Neuronal stem cell (in vitro differentiated cells): ENCODE results near the gene UPK1B.

Experiments
- DNase-seq: peaks from one replicate; pipeline ENCODE4 v3.0.0-alpha.2; 2013; ENCODE audit warnings: low spot score
- H2AFZ ChIP-seq: one replicate; pipeline ENCODE4 v1.6.1; 2013; ENCODE audit warnings: mild to moderate bottlenecking, low read length, inconsistent platforms
- H2AK5ac ChIP-seq: 2 replicates; pipeline ENCODE4 v1.6.1; 2013; ENCODE audit warnings: low read depth, mild to moderate bottlenecking, inconsistent platforms, low read length, moderate library complexity, mixed read lengths
- H2BK120ac ChIP-seq: 2 replicates; pipeline ENCODE4 v1.6.1; 2013; ENCODE audit warnings: low read depth, mild to moderate bottlenecking, inconsistent platforms, low read length, moderate library complexity, mixed read lengths
- H2BK12ac ChIP-seq: one replicate; pipeline ENCODE4 v1.6.1; 2013; ENCODE audit warnings: low read length, inconsistent platforms
- H2BK15ac ChIP-seq: 2 replicates; pipeline ENCODE4 v1.6.1; 2013; ENCODE audit warnings: mild to moderate bottlenecking, low read length, inconsistent platforms, mixed read lengths
- H2BK5ac ChIP-seq: one replicate; pipeline ENCODE4 v1.6.1; 2013; ENCODE audit warnings: inconsistent platforms, mild to moderate bottlenecking, low read length, moderate library complexity
- H3K14ac ChIP-seq: one replicate; pipeline ENCODE4 v1.6.1; 2013; ENCODE audit warnings: low read length, inconsistent platforms
- H3K18ac ChIP-seq: 2 replicates; pipeline ENCODE4 v1.6.1; 2013; ENCODE audit warnings: low read length, inconsistent platforms
- H3K23ac ChIP-seq: 2 replicates; pipeline ENCODE4 v1.6.1; 2013; ENCODE audit warnings: low read depth, mild to moderate bottlenecking, mixed read lengths, low read length, inconsistent platforms; ENCODE audit not compliant: poor library complexity
- H3K27ac ChIP-seq: replicated peaks from 3 replicates; pipeline ENCODE4 v1.5.1; 2013; ENCODE audit warnings: low read length, inconsistent platforms
- H3K27me3 ChIP-seq, 3 experiments: 2 replicates each; pipeline ENCODE4 v1.6.1; 2013; ENCODE audit warnings: low read length in 3 of 3, mild to moderate bottlenecking in 2 of 3, inconsistent platforms in 1 of 3, low read depth in 1 of 3, mixed read lengths in 1 of 3, moderate library complexity in 1 of 3; ENCODE audit not compliant: control insufficient read depth in 3 of 3, insufficient read depth in 3 of 3
- H3K36me3 ChIP-seq, 2 donors: replicated peaks in 1 of 2; 2 replicates each; pipeline ENCODE4 v1.6.1; 2013; ENCODE audit warnings: low read length in 2 of 2; ENCODE audit not compliant: control insufficient read depth in 2 of 2, insufficient read depth in 2 of 2
- H3K4ac ChIP-seq: 2 replicates; pipeline ENCODE4 v1.6.1; 2013; ENCODE audit warnings: inconsistent platforms, mild to moderate bottlenecking, low read length, moderate library complexity
- H3K4me1 ChIP-seq, 2 donors: 1 replicate in 1 of 2; 2 replicates in 1 of 2; pipeline ENCODE4 v1.6.1; 2013; ENCODE audit warnings: low read length in 2 of 2, low read depth in 1 of 2; ENCODE audit not compliant: control insufficient read depth in 2 of 2, insufficient read depth in 1 of 2
- H3K4me2 ChIP-seq: one replicate; pipeline ENCODE4 v1.6.1; 2013; ENCODE audit warnings: mild to moderate bottlenecking, low read length, inconsistent platforms; ENCODE audit not compliant: insufficient read depth, poor library complexity, severe bottlenecking
- H3K4me3 ChIP-seq, 2 donors: 2 replicates each; pipeline ENCODE4 v1.5.1; 2013; ENCODE audit warnings: low read length in 2 of 2, mild to moderate bottlenecking in 2 of 2, inconsistent platforms in 1 of 2, moderate library complexity in 1 of 2
- H3K79me1 ChIP-seq: one replicate; pipeline ENCODE4 v1.6.1; 2013; ENCODE audit warnings: low read depth, mild to moderate bottlenecking, inconsistent platforms, low read length, moderate library complexity
- H3K9ac ChIP-seq: one replicate; pipeline ENCODE4 v1.6.1; 2013; ENCODE audit warnings: mild to moderate bottlenecking, low read depth, low read length, inconsistent platforms; ENCODE audit not compliant: poor library complexity
- H3K9me3 ChIP-seq, 2 donors: replicated peaks in 1 of 2; 2 replicates each; pipeline versions ENCODE3 to v1.6.1; 2013; ENCODE audit warnings: low read length in 2 of 2, mild to moderate bottlenecking in 2 of 2, inconsistent platforms in 1 of 2, low read depth in 1 of 2, mixed read lengths in 1 of 2, moderate library complexity in 1 of 2; ENCODE audit not compliant: control insufficient read depth in 2 of 2, insufficient read depth in 1 of 2
- H4K8ac ChIP-seq: one replicate; pipeline ENCODE4 v1.6.1; 2013; ENCODE audit warnings: low read depth, mild to moderate bottlenecking, inconsistent platforms, low read length, moderate library complexity
- H4K91ac ChIP-seq: one replicate; pipeline ENCODE4 v1.6.1; 2013; ENCODE audit warnings: low read length, low read depth, mild to moderate bottlenecking, inconsistent platforms; ENCODE audit not compliant: poor library complexity
- WGBS, 2 donors: extraction: QIAGEN DNeasy Blood & Tissue Kit; methylation state at CpG; one replicate each; pipeline ENCODE4 v1.1.7; 2013; ENCODE audit warnings: missing lambda C conversion rate in 2 of 2, mixed read lengths in 1 of 2; ENCODE audit not compliant: insufficient read length in 2 of 2, insufficient replicate concordance in 1 of 2; ENCODE audit errors: extremely low coverage in 2 of 2; 5-methylcytosine and 5-hydroxymethylcytosine counted together

UPK1B gene

GRCh38 chr3:119145500-119146167 is 27.8 kb upstream of the UPK1B start, which contains the start of gene TEX55:
TEX55 (plus strand) TSS chr3:119146165; CDS start chr3:119146190, 25 bp downstream.
- Histone ChIP-seq H2BK12ac (no peak within 1 kb of the TSS), H3K36me3 (no peaks in the 10 kb centered on the region), H3K27ac (no peak within 1 kb of the TSS), H3K9ac (no peak within 1 kb of the TSS), H2BK5ac (no peak within 1 kb of the TSS), H4K8ac (no peak within 1 kb of the TSS), H2AK5ac (no peak within 1 kb of the TSS), H3K4ac (no peak within 1 kb of the TSS), H2BK120ac (no peak within 1 kb of the TSS), H3K23ac (no peak within 1 kb of the TSS), H4K91ac (peak within 1 kb of the TSS; percentile 57), H3K4me3 (no peak within 1 kb of the TSS), H3K18ac (no peak within 1 kb of the TSS), H3K4me1 (no peaks in the 10 kb centered on the region), H3K4me2 (no peak within 1 kb of the TSS), H3K79me1 (no peaks in the 10 kb centered on the region), H3K27me3 (no peaks in the 10 kb centered on the region), H2BK15ac (no peak within 1 kb of the TSS), H3K14ac (no peak within 1 kb of the TSS), H2AFZ (peak within 1 kb of the TSS; percentile 39), H3K9me3 (peaks cover 0 to 3% of the 10 kb centered on the region in 2 donors)
- no peak for DNase-seq
- no CpG with 5 or more reads among the region's 23 CpGs for WGBS, 2 donors

GRCh38 chr3:119146578-119147375 is 26.6 kb upstream of the UPK1B start:
- H3K23ac ChIP-seq = no peak overlapping the region
- no peak overlapping the region for H2AK5ac ChIP-seq
- no peak overlapping the region for H3K4me2 ChIP-seq
- H3K9me3 ChIP-seq = peaks cover 0 to 3% of the 10 kb centered on the region in 2 donors
- no peak overlapping the region for H4K8ac ChIP-seq
- H3K27me3 ChIP-seq = no peaks in the 10 kb centered on the region
- H3K4me3 ChIP-seq = no peak overlapping the region
- no peak overlapping the region for H3K18ac ChIP-seq
- no peak overlapping the region for H2BK120ac ChIP-seq
- H3K36me3 ChIP-seq = no peaks in the 10 kb centered on the region
- H4K91ac ChIP-seq = no peak overlapping the region
- WGBS, 2 donors = no CpG with 5 or more reads among the region's 15 CpGs
- no peaks in the 10 kb centered on the region for H3K79me1 ChIP-seq
- H2AFZ ChIP-seq = peak overlapping the region; percentile 39
- no peak overlapping the region for H2BK12ac ChIP-seq
- no peak overlapping the region for H3K27ac ChIP-seq
- no peak overlapping the region for H3K9ac ChIP-seq
- no peaks in the 10 kb centered on the region for H3K4me1 ChIP-seq
- no peak overlapping the region for H2BK15ac ChIP-seq
- DNase-seq = no peak
- no peak overlapping the region for H2BK5ac ChIP-seq
- H3K4ac ChIP-seq = no peak overlapping the region
- no peak overlapping the region for H3K14ac ChIP-seq

DNA sequence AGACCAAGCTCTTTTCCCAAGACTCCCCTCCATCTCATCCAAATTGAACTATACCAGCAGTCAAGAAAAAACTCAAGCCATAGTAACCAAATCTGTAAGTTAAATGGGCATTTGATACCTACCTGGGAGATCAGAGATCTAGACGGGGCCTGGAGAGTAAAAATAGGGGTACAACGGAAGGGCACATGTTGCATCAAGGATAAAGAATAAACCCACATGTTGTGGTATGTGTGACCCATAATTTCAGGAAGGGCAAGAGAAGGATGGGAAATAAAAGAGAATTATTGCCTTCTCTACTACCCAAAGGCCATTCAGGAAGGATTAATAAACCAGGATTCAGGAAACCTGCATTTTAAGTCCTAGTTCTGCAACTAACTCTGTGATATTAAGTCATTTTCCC is 25.9 kb upstream of the UPK1B start:
- Histone ChIP-seq H4K91ac (no peak overlapping the region), H3K4ac (no peak overlapping the region), H2AFZ (no peak overlapping the region), H2BK15ac (no peak overlapping the region), H3K4me3 (no peak overlapping the region), H3K4me1 (no peaks in the 10 kb centered on the region), H3K79me1 (no peaks in the 10 kb centered on the region), H2BK5ac (no peak overlapping the region), H3K36me3 (no peaks in the 10 kb centered on the region), H3K9me3 (peaks cover 0 to 3% of the 10 kb centered on the region in 2 donors), H3K27ac (no peak overlapping the region), H3K18ac (no peak overlapping the region), H2BK12ac (no peak overlapping the region), H4K8ac (no peak overlapping the region), H2AK5ac (no peak overlapping the region), H3K14ac (no peak overlapping the region), H3K9ac (no peak overlapping the region), H3K27me3 (no peaks in the 10 kb centered on the region), H2BK120ac (no peak overlapping the region), H3K4me2 (no peak overlapping the region), H3K23ac (no peak overlapping the region)
- WGBS, 2 donors = no CpG with 5 or more reads among the region's 2 CpGs
- no peak for DNase-seq

- Histone ChIP-seq H3K4ac (no peak overlapping the region), H3K23ac (no peak overlapping the region), H3K4me2 (no peak overlapping the region), H3K4me3 (no peak overlapping the region), H3K27ac (no peak overlapping the region), H4K91ac (no peak overlapping the region), H2BK12ac (no peak overlapping the region), H3K14ac (no peak overlapping the region), H2BK15ac (no peak overlapping the region), H3K27me3 (no peaks in the 10 kb centered on the region), H3K4me1 (no peaks in the 10 kb centered on the region), H2AK5ac (no peak overlapping the region), H2AFZ (no peak overlapping the region), H3K18ac (no peak overlapping the region), H3K36me3 (no peaks in the 10 kb centered on the region), H3K9me3 (peaks cover 0 to 3% of the 10 kb centered on the region in 2 donors), H3K9ac (no peak overlapping the region), H3K79me1 (no peaks in the 10 kb centered on the region), H4K8ac (no peak overlapping the region), H2BK120ac (no peak overlapping the region), H2BK5ac (no peak overlapping the region)
- WGBS, 2 donors = no CpG with 5 or more reads among the region's 2 CpGs
- DNase-seq = no peak
Observed at GRCh38 chr3:119148493-119149180, 24.8 kb upstream of the UPK1B start.
